K562 (cell line): ENCODE data around the gene VWA8. TPM values are rescaled to one million over a fixed set of nuclear protein-coding genes. Genes with fewer than 3 reads are reported as not detected.

ENCODE experiments used
- ATAC-seq: fragments of 200-7000 bp; cut with Tn5 transposase; 3 replicates; pipeline ENCODE4 v1.9.1; 2020; ENCODE audit warnings: moderate library complexity
- BruUV-seq: library from RNA; stranded (reverse); fragments of 400-500 nt; replicated peaks from 2 replicates; lab custom pipeline; 2021; lab: Mats Ljungman, UMichigan
- CTCF ChIA-PET: fragments of 300-600 bp; formaldehyde crosslinking; extraction: SDS; loops from one replicate; lab custom pipeline; 2021; ENCODE audit warnings: low intra/inter-chr PET ratio; lab: Yijun Ruan, JAX
- POLR2A ChIA-PET: fragments of 300-600, 350-650 bp; sonication (Branson Sonifier 250); formaldehyde crosslinking; extraction: SDS; loops from one replicate; lab custom pipeline; 2021; ENCODE audit warnings: antibody characterized with exemption, inconsistent platforms; lab: Yijun Ruan, JAX
- DNase-seq, 4 experiments: peaks; one replicate each; pipeline versions ENCODE4 v3.0.0 to v3.0.0-alpha.2; 2011 to 2018; ENCODE audit warnings: low spot score in 3 of 4, mixed read lengths in 3 of 4; ENCODE audit errors: extremely low read depth in 1 of 4
- FAIRE-seq: peaks from 2 replicates; lab custom pipeline; 2011; peaks lifted over from hg19 to GRCh38; lab: Jason Lieb, UNC
- H2AFZ ChIP-seq: 2 replicates; pipeline ENCODE4 v1.6.0; 2011; ENCODE audit warnings: low read depth, low read length, control low read depth, inconsistent platforms
- H3K27ac ChIP-seq: fragments of 200-600 bp; 3 replicates; pipeline ENCODE4 v1.8.0; 2011; ENCODE audit warnings: low read depth, mild to moderate bottlenecking, control low read depth, inconsistent platforms, low read length, moderate library complexity, mixed read lengths; ENCODE audit errors: extremely low read depth
- H3K27me3 ChIP-seq, 2 experiments: fragments of 300-600 bp in 1 of 2; 2 replicates in 1 of 2; 3 replicates in 1 of 2; pipeline versions ENCODE4 v1.6.0 to v1.8.0; 2011; ENCODE audit warnings: inconsistent platforms in 2 of 2, low read length in 2 of 2, mild to moderate bottlenecking in 1 of 2, mixed read lengths in 1 of 2, moderate library complexity in 1 of 2; ENCODE audit not compliant: control insufficient read depth in 2 of 2, insufficient read depth in 2 of 2
- H3K36me3 ChIP-seq: fragments of 300-600 bp; 3 replicates; pipeline ENCODE4 v1.8.0; 2011; ENCODE audit warnings: mild to moderate bottlenecking, low read length, inconsistent platforms; ENCODE audit not compliant: control insufficient read depth, insufficient read depth
- H3K4me1 ChIP-seq, 2 experiments: fragments of 200-600 bp in 1 of 2; replicated peaks in 1 of 2; 2 replicates in 1 of 2; 3 replicates in 1 of 2; pipeline versions ENCODE4 v1.5.1 to v1.8.0; 2011; ENCODE audit warnings: inconsistent platforms in 2 of 2, low read length in 2 of 2, mild to moderate bottlenecking in 1 of 2, mixed read lengths in 1 of 2, moderate library complexity in 1 of 2; ENCODE audit not compliant: control insufficient read depth in 2 of 2, insufficient read depth in 2 of 2
- H3K4me2 ChIP-seq: 2 replicates; pipeline ENCODE4 v1.6.1; 2011; ENCODE audit warnings: low read length, control low read depth, inconsistent platforms, mixed read lengths; ENCODE audit not compliant: insufficient read depth
- H3K4me3 ChIP-seq: fragments of 200-600 bp; sonication (generic), shearing (Covaris generic); 2 replicates; pipeline ENCODE4 v1.5.1; 2016; ENCODE audit warnings: control low read depth, inconsistent platforms
- H3K79me2 ChIP-seq: fragments of 200-600 bp; 3 replicates; pipeline ENCODE4 v1.8.0; 2011; ENCODE audit warnings: low read length, inconsistent platforms; ENCODE audit not compliant: control insufficient read depth, insufficient read depth
- H3K9ac ChIP-seq, 2 experiments: 2 replicates each; pipeline versions ENCODE4 v1.6.0 to v1.6.1; 2011; ENCODE audit warnings: low read depth in 2 of 2, low read length in 2 of 2, control low read depth in 1 of 2, inconsistent platforms in 1 of 2, mild to moderate bottlenecking in 1 of 2, mixed read lengths in 1 of 2; ENCODE audit not compliant: insufficient read depth in 1 of 2
- H3K9me1 ChIP-seq: one replicate; pipeline ENCODE4 v1.6.0; 2011; ENCODE audit warnings: inconsistent platforms, mild to moderate bottlenecking, low read length, moderate library complexity; ENCODE audit not compliant: control insufficient read depth, insufficient read depth
- H3K9me3 ChIP-seq: replicated peaks from 2 replicates; pipeline ENCODE4 v1.5.1; 2011; ENCODE audit warnings: low read depth, low read length, inconsistent platforms; ENCODE audit not compliant: control insufficient read depth, insufficient read depth
- H4K20me1 ChIP-seq: replicated peaks from 2 replicates; pipeline ENCODE4 v1.6.1; 2011; ENCODE audit warnings: low read length, inconsistent platforms, mixed read lengths; ENCODE audit not compliant: control insufficient read depth, insufficient read depth
- CSDE1 ChIP-seq, 2 experiments: fragments of 450-650 bp; IDR thresholded peaks; 2 replicates each; pipeline ENCODE4 v1.6.1; 2016; ENCODE audit warnings: mild to moderate bottlenecking in 1 of 2
- ETV1 ChIP-seq: fragments of 450-650 bp; conservative IDR thresholded peaks from 2 replicates; pipeline ENCODE4 v1.6.1; 2016; ENCODE audit warnings: missing genetic modification characterization, control low read depth, low read depth, missing compliant biosample characterization
- NFATC3 ChIP-seq: fragments of 450-650 bp; IDR thresholded peaks from 2 replicates; pipeline ENCODE4 v1.6.1; 2017; ENCODE audit warnings: mild to moderate bottlenecking
- NR0B1 ChIP-seq: fragments of 450-650 bp; IDR thresholded peaks from one replicate; pipeline ENCODE4 v1.6.1; 2018; ENCODE audit warnings: mild to moderate bottlenecking, moderate library complexity; ENCODE audit not compliant: partially characterized antibody
- PML ChIP-seq: IDR thresholded peaks from 2 replicates; pipeline ENCODE4 v1.6.1; 2012; ENCODE audit warnings: low read length, inconsistent platforms
- POLR2AphosphoS2 ChIP-seq: IDR thresholded peaks from 2 replicates; pipeline ENCODE4 v1.6.1; 2012; ENCODE audit warnings: low read length, improper control_type of control experiment
- RAD51 ChIP-seq: fragments of 450-650 bp; IDR thresholded peaks from 2 replicates; pipeline ENCODE4 v1.7.1; 2016; ENCODE audit warnings: low read depth, mild to moderate bottlenecking, borderline replicate concordance
- RBM15 ChIP-seq: fragments of 200-400 bp; formaldehyde crosslinking; IDR thresholded peaks from 2 replicates; pipeline ENCODE4 v1.6.1; 2018; ENCODE audit warnings: mild to moderate bottlenecking, low read length, moderate library complexity; ENCODE audit not compliant: insufficient read depth
- TAF7 ChIP-seq: fragments of 450-650 bp; IDR thresholded peaks from 2 replicates; pipeline ENCODE4 v1.6.1; 2016; ENCODE audit warnings: missing genetic modification characterization, missing compliant biosample characterization
- ZBTB1 ChIP-seq: sonication (generic); formaldehyde crosslinking; IDR thresholded peaks from 2 replicates; pipeline ENCODE4 v1.8.1; 2023; ENCODE audit warnings: missing genetic modification reagents, low read depth, mild to moderate bottlenecking, borderline replicate concordance
- ZFX ChIP-seq: sonication (generic); formaldehyde crosslinking; IDR thresholded peaks from 2 replicates; pipeline ENCODE4 v1.8.0; 2022; ENCODE audit warnings: mild to moderate bottlenecking, missing genetic modification reagents, moderate library complexity
- ZNF253 ChIP-seq: fragments of 250-450 bp; sonication (Bioruptor Pico); conservative IDR thresholded peaks from 2 replicates; pipeline ENCODE4 v1.6.1; 2021; ENCODE audit warnings: mild to moderate bottlenecking
- ZNF785 ChIP-seq: fragments of 250-450 bp; sonication (Bioruptor Pico); IDR thresholded peaks from 2 replicates; pipeline ENCODE4 v1.4.0; 2020; ENCODE audit warnings: mild to moderate bottlenecking
- WGBS: fragments of 100-300 bp; shearing (Covaris generic); methylation state at CpG from one replicate; pipeline ENCODE4 v1.1.6; 2016; ENCODE audit warnings: low coverage, mixed read lengths; ENCODE audit not compliant: insufficient coverage; ENCODE audit errors: missing lambda C conversion rate; 5-methylcytosine and 5-hydroxymethylcytosine counted together
- in situ Hi-C: fragments of 300-500 bp; cut with MboI; formaldehyde crosslinking; loops from 4 replicates; pipeline ENCODE4 v1.15.0; 2018; ENCODE audit warnings: inconsistent platforms, mixed read lengths
- intact Hi-C: fragments of 100-400 bp; cut with micrococcal nuclease; formaldehyde crosslinking; loops from 2 replicates; pipeline ENCODE4 v1.14.2; 2022
- polyA plus RNA-seq, 8 experiments: library from polyadenylated mRNA; depleted of rRNA in 4 of 8; stranded (reverse) in 5 of 8; unstranded in 3 of 8; fragments of >200 nt; fragmentation: Nextera tagmentation in 2 of 8; fragmentation: Illumina TruSeq in 1 of 8; extraction: Ambion mirVana in 2 of 8; extraction: Trizol in 1 of 8; gene quantifications; 2 replicates each; pipeline versions ENCODE4 v1.2.1 to v1.2.3, GENCODE V29; 2011 to 2014; ENCODE audit warnings: inconsistent platforms in 1 of 8, missing spikeins in 1 of 8
- total RNA-seq, 7 experiments: library from RNA; depleted of rRNA in 6 of 7; stranded (reverse); fragments of >200 nt in 6 of 7; fragmentation: Illumina TruSeq in 2 of 7; extraction: Trizol in 2 of 7; gene quantifications; 2 replicates each; pipeline versions ENCODE4 v1.2.1 to v1.2.3, GENCODE V29; 2011 to 2021; ENCODE audit warnings: low replicate concordance in 1 of 7
- TF ChIP-seq, protein P1 (sequence below): fragments of 150-350 bp; IDR thresholded peaks from 2 replicates; pipeline ENCODE4 v1.6.1; 2014; ENCODE audit warnings: low read depth, mild to moderate bottlenecking, low read length, borderline replicate concordance
- TF ChIP-seq, protein P2 (sequence below): fragments of 250-450 bp; sonication (Bioruptor Pico); IDR thresholded peaks from 2 replicates; pipeline ENCODE4 v1.5.0; 2021

Gene VWA8
- total and polyA plus RNA-seq, 9 of the 15 experiments (the other 6 are each of a cell fraction or from before 2014, with no cell fraction given): 2.1 to 18.5 (median 13.3) TPM

DNA sequence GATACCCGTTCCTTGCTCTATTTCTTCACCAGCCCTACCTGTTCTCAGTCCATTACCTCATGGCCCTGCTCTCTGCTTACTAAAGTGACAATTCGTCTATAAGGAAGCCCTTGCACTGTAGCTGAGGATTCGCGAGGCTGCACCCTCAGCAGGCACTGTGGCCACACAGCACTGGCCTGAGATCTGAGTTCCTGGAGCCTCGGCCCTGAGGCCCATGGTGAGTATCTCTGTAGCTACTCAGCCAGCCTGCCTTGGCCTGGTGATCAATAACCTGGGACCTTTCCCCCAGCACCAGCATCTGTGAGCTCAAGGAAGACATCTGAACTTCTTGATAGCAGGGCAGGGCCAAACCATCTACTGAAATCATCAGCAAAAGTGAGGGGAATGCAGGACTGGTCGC lies 412.9 kb downstream of the VWA8 start (continued):
- TF ChIP-seq, protein P1, sequence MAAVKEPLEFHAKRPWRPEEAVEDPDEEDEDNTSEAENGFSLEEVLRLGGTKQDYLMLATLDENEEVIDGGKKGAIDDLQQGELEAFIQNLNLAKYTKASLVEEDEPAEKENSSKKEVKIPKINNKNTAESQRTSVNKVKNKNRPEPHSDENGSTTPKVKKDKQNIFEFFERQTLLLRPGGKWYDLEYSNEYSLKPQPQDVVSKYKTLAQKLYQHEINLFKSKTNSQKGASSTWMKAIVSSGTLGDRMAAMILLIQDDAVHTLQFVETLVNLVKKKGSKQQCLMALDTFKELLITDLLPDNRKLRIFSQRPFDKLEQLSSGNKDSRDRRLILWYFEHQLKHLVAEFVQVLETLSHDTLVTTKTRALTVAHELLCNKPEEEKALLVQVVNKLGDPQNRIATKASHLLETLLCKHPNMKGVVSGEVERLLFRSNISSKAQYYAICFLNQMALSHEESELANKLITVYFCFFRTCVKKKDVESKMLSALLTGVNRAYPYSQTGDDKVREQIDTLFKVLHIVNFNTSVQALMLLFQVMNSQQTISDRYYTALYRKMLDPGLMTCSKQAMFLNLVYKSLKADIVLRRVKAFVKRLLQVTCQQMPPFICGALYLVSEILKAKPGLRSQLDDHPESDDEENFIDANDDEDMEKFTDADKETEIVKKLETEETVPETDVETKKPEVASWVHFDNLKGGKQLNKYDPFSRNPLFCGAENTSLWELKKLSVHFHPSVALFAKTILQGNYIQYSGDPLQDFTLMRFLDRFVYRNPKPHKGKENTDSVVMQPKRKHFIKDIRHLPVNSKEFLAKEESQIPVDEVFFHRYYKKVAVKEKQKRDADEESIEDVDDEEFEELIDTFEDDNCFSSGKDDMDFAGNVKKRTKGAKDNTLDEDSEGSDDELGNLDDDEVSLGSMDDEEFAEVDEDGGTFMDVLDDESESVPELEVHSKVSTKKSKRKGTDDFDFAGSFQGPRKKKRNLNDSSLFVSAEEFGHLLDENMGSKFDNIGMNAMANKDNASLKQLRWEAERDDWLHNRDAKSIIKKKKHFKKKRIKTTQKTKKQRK: no peak
- TF ChIP-seq, all 486 proteins: peak for 0

DNA sequence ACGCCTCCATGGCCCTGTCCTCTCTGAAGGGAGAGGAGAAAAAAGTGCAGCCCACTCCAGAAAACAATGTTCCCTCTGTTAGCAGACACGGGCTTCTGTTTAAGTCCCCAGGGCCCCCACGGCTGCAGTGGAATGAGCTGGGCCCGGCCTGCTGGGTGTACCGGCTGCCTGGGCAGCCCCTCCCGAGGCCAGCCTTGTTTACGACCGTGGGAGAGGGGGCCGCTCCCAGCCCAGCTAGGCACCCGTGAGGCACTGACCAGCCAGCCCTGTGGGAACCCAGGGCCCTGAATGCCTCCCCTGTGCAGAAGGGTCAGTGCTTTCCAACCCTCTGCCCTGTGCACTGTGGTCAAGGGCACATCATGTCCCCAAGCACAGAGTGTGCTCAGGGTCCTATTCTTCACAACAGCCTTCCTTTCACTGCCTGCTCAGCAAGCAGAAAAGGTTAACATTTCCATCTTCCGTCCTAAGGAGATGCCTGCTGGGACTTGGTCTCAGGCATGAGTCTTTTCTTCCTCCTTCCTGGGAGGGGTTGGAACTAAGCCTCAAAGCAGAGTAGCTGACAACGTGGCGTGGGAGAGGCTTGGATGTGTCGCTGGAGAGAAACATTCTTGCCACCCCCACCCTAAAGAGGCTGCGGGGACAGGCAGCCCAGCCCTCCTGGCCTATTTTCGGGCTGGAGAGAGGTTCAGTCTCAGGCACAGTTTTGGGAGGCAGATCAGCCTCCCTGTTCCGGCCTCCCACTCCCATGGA lies 413.5 kb downstream of the VWA8 start:
- H3K4me1 ChIP-seq: no peaks in the 10 kb centered on the region; a peak in 1 of 5 replicates
- intact Hi-C loops: no loop called here
- in situ Hi-C loops: no loop called here
- no peak overlapping the region for H3K27ac ChIP-seq
- H3K9me3 ChIP-seq: no peaks in the 10 kb centered on the region
- H2AFZ ChIP-seq: 0 out of 2 replicates have a peak overlapping the region, but pooled peaks have one; percentile 40
- ChIA-PET POLR2A (interaction anchor here (0.7 kb wide), 1 partner anchor 14 kb away, joined by 3 read pairs; no protein-coding TSS in a partner anchor), CTCF (no interaction called here)
- no peak overlapping the region for H3K9ac ChIP-seq
- H3K79me2 ChIP-seq: no peaks in the 10 kb centered on the region
- no peaks in the 10 kb centered on the region for H4K20me1 ChIP-seq
- H3K9me1 ChIP-seq: no peaks in the 10 kb centered on the region
- BruUV-seq: no TSS peak
- WGBS: 35% methylated on average over 12 of the region's 17 CpGs
- DNase-seq (no peak), FAIRE-seq (no peak), ATAC-seq (no peak; the same call in none of the 3 replicates)
- peaks cover 0 to 10% of the 10 kb centered on the region in 2 experiments; a peak in 3 of 5 replicates for H3K27me3 ChIP-seq
- H3K4me3 ChIP-seq: no peak overlapping the region
- H3K4me2 ChIP-seq: no peak overlapping the region
- H3K36me3 ChIP-seq: no peaks in the 10 kb centered on the region
- TF ChIP-seq ZBTB1 (CRISPR knock-in tag) (no peak), TAF7 (no peak), ZNF253 (CRISPR knock-in tag) (no peak), POLR2AphosphoS2 (no peak), NR0B1 (no peak), NFATC3 (no peak), ETV1 (tag) (no peak), RAD51 (no peak), RBM15 (no peak), PML (no peak), ZNF785 (no peak), CSDE1 (IDR thresholded peaks at IDR 0.05) (no peak), ZFX (CRISPR knock-in tag) (no peak)
- TF ChIP-seq, protein P2, sequence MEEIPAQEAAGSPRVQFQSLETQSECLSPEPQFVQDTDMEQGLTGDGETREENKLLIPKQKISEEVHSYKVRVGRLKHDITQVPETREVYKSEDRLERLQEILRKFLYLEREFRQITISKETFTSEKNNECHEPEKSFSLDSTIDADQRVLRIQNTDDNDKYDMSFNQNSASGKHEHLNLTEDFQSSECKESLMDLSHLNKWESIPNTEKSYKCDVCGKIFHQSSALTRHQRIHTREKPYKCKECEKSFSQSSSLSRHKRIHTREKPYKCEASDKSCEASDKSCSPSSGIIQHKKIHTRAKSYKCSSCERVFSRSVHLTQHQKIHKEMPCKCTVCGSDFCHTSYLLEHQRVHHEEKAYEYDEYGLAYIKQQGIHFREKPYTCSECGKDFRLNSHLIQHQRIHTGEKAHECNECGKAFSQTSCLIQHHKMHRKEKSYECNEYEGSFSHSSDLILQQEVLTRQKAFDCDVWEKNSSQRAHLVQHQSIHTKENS (CRISPR knock-in tag): no peak
